IPS DF 19.7 (cell line): Measurements from ENCODE around the gene MLEC.
"Not testable (repeated sequence)": the region's sequence is repeated elsewhere in the genome, so short reads cannot be mapped to it uniquely, and the experiment has no call there.

Experiments
- DNase-seq: peaks from one replicate; pipeline ENCODE4 v3.0.0-alpha.2; 2013; ENCODE audit warnings: low read depth, low spot score

MLEC gene

GRCh38 chr12:120720987-120721801, 34.2 kb downstream of the MLEC start:
- DNase-seq, result no peak

GRCh38 chr12:120721866-120722265, 34.9 kb downstream of the MLEC start:
- no peak for DNase-seq

- DNase-seq, result no peak
Observed at GRCh38 chr12:120722784-120723183, 35.8 kb downstream of the MLEC start.

GRCh38 chr12:120724720-120725119, 37.8 kb downstream of the MLEC start:
- DNase-seq, result no peak

- no peak for DNase-seq
Observed at GRCh38 chr12:120725151-120725658, 38.3 kb downstream of the MLEC start.

- peak; percentile 40 for DNase-seq
Observed at GRCh38 chr12:120725659-120726509, 38.9 kb downstream of the MLEC start, which contains the start of gene ACADS. Gene ACADS (plus strand): TSS chr12:120725826. CDS start chr12:120725886, 60 bp downstream.

GRCh38 chr12:120726510-120726793, 39.5 kb downstream of the MLEC start:
- DNase-seq, result no peak

GRCh38 chr12:120726961-120727360, 40.0 kb downstream of the MLEC start:
- DNase-seq, result no peak

- DNase-seq, result not testable (repeated sequence)
Observed at GRCh38 chr12:120732198-120732597, 45.2 kb downstream of the MLEC start.

- no peak for DNase-seq
Observed at GRCh38 chr12:120733574-120733973, 46.6 kb downstream of the MLEC start.

- DNase-seq, result no peak
Observed at GRCh38 chr12:120734210-120734609, 47.3 kb downstream of the MLEC start.

- DNase-seq, result no peak
Observed at GRCh38 chr12:120735181-120735580, 48.2 kb downstream of the MLEC start.

- DNase-seq, result no peak
Observed at GRCh38 chr12:120736404-120737331, 49.7 kb downstream of the MLEC start.

- no peak for DNase-seq
Observed at GRCh38 chr12:120737557-120738251, 50.8 kb downstream of the MLEC start.

GRCh38 chr12:120738252-120739030, 51.5 kb downstream of the MLEC start:
- DNase-seq, result no peak

- DNase-seq, result no peak
Observed at GRCh38 chr12:120739031-120739762, 52.2 kb downstream of the MLEC start.

GRCh38 chr12:120739821-120740613, 53.1 kb downstream of the MLEC start:
- no peak for DNase-seq

GRCh38 chr12:120740871-120741270, 53.9 kb downstream of the MLEC start:
- no peak for DNase-seq
